ENCODE data around the gene GTF3C5. TPM values are rescaled to one million over a fixed set of nuclear protein-coding genes. Genes with fewer than 3 reads are reported as not detected.

GTF3C5 gene
- total and polyA plus RNA-seq, 10 of the 15 experiments (the other 5 are each of a cell fraction or from before 2014, with no cell fraction given), result 2.2 to 81.1 (median 68.7) TPM

DNA sequence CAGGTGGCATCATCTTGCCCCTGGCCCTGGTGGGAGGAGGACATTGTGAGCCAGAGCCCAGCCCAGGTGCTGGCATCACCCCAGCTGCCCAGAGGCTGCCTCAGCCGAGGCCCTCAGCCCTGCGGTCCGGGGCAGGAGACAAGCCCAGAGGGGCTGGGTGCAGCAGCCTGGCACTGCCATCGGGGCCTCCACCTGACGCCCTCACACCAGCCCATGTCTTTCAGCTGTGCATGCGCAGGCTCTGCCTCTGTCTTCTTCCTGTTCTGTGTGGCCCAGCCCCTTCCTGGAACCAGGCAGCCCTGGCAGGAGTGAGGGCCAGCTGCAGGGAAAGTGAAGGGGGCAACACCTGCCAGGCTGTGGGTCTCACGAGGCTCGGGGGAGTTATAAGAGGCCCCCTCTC lies 26.2 kb downstream of the GTF3C5 start:
- H3K4me1 ChIP-seq (ENCODE audit: control insufficient read depth, insufficient read depth, low read length), result peaks cover 27% of the 10 kb centered on the region
- FAIRE-seq (no peak), DNase-seq (ENCODE audit: low read depth, low spot score) (no peak), ATAC-seq (no peak)
- no TSS peak for BruUV-seq (replicated peaks)
- CTCF ChIA-PET, result interaction anchor here (2.1 kb wide), 1 partner anchor 35 kb away, joined by 4 read pairs; no protein-coding TSS in a partner anchor
- POLR2A ChIA-PET, result no interaction called here
- no peaks in the 10 kb centered on the region for H4K20me1 ChIP-seq (ENCODE audit: control insufficient read depth, insufficient read depth)
- intact Hi-C loops (cut with micrococcal nuclease; ENCODE audit: unreplicated experiment), result no loop called here
- H2AFZ ChIP-seq (ENCODE audit: control insufficient read depth, low read depth, low read length), result no peak overlapping the region
- no peak overlapping the region for H3K27ac ChIP-seq (ENCODE audit: control insufficient read depth, insufficient read depth)
- peaks cover 10 to 26% of the 10 kb centered on the region in 2 experiments; a peak in 3 of 4 replicates for H3K36me3 ChIP-seq (ENCODE audit: control insufficient read depth in 2 of 2, insufficient read depth in 2 of 2, low read length in 1 of 2)
- H3K9me3 ChIP-seq (replicated peaks; ENCODE audit: control insufficient read depth, insufficient read depth, low read length), result no peaks in the 10 kb centered on the region
- no peaks in the 10 kb centered on the region for H3K27me3 ChIP-seq (replicated peaks in 1 of 2; ENCODE audit: control insufficient read depth in 2 of 2, insufficient read depth in 2 of 2, low read length in 1 of 2)
- no peak for TF ChIP-seq SMAD5 (IDR thresholded peaks at IDR 0.05; ENCODE audit: low read depth)
- no peak for TF ChIP-seq STAT3 (IDR thresholded peaks at IDR 0.05; ENCODE audit: low read depth, low read length)
- no peak for TF ChIP-seq CREB1 (IDR thresholded peaks at IDR 0.05; ENCODE audit: low read depth)
- TF ChIP-seq NR2F1 (conservative IDR thresholded peaks at IDR 0.05), result no peak
- no peak for TF ChIP-seq RELA (IDR thresholded peaks at IDR 0.05; ENCODE audit: borderline replicate concordance, partially characterized antibody)
- no peak for TF ChIP-seq PAX8 (IDR thresholded peaks at IDR 0.05)
- RAD21 ChIA-PET (ENCODE audit: unreplicated experiment), result no interaction called here
- 64% methylated on average over 8 of the region's 8 CpGs for WGBS (ENCODE audit: insufficient coverage, insufficient replicate concordance, low lambda C conversion rate, missing lambda C conversion rate)
- no peak overlapping the region for H3K9ac ChIP-seq (ENCODE audit: control insufficient read depth, insufficient read depth, low read length)
- no peaks in the 10 kb centered on the region for H3K79me2 ChIP-seq (ENCODE audit: control insufficient read depth, insufficient read depth, low read length)
- H3K4me2 ChIP-seq (ENCODE audit: control insufficient read depth, insufficient read depth), result no peak overlapping the region
- H3K4me3 ChIP-seq, result no peak overlapping the region
- SMC1A ChIA-PET (ENCODE audit: uncharacterized antibody, unreplicated experiment), result no interaction called here
- in situ Hi-C loops (cut with MboI), result no loop called here

DNA sequence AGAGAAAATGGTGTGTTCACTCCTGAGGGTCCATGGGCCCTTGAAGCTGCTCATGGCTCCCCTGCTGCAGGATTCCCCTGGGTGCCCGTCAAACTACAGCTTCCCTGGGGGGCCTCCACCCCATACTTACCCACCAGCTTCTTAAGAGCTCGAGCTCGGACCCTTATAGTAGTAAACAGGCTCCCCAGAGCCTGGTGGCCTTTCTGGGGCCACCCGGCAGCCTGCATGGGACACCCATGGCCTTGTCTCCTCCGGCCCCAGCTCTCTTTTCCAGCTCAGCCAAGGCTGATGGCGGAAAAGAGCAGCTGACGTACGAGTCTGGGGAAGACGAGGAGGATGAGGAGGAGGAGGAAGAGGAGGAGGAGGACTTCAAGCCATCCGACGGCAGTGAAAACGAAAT lies 26.8 kb downstream of the GTF3C5 start:
- no TSS peak for BruUV-seq (replicated peaks)
- ChIA-PET POLR2A (no interaction called here), SMC1A (ENCODE audit: uncharacterized antibody, unreplicated experiment) (interaction anchor here (0.8 kb wide), 1 partner anchor 45 kb away, joined by 3 read pairs; no protein-coding TSS in a partner anchor), CTCF (no interaction called here), RAD21 (ENCODE audit: unreplicated experiment) (no interaction called here)
- H3K27me3 ChIP-seq (replicated peaks in 1 of 2; ENCODE audit: control insufficient read depth in 2 of 2, insufficient read depth in 2 of 2, low read length in 1 of 2), result no peaks in the 10 kb centered on the region
- in situ Hi-C loops (cut with MboI), result no loop called here
- peaks cover 10 to 23% of the 10 kb centered on the region in 2 experiments; a peak in 3 of 4 replicates for H3K36me3 ChIP-seq (ENCODE audit: control insufficient read depth in 2 of 2, insufficient read depth in 2 of 2, low read length in 1 of 2)
- peaks cover 27% of the 10 kb centered on the region for H3K4me1 ChIP-seq (ENCODE audit: control insufficient read depth, insufficient read depth, low read length)
- WGBS (ENCODE audit: insufficient coverage, insufficient replicate concordance, low lambda C conversion rate, missing lambda C conversion rate), result 98% methylated on average over 12 of the region's 12 CpGs
- DNase-seq (ENCODE audit: low read depth, low spot score) (no peak), FAIRE-seq (no peak), ATAC-seq (no peak)
- H3K9ac ChIP-seq (ENCODE audit: control insufficient read depth, insufficient read depth, low read length), result no peak overlapping the region
- no peaks in the 10 kb centered on the region for H3K9me3 ChIP-seq (replicated peaks; ENCODE audit: control insufficient read depth, insufficient read depth, low read length)
- intact Hi-C loops (cut with micrococcal nuclease; ENCODE audit: unreplicated experiment), result no loop called here
- no peak overlapping the region for H2AFZ ChIP-seq (ENCODE audit: control insufficient read depth, low read depth, low read length)
- H3K4me3 ChIP-seq, result no peak overlapping the region
- TF ChIP-seq BCL11A (IDR thresholded peaks at IDR 0.05; ENCODE audit: low read depth, low read length) (no peak), ZNF274 (IDR thresholded peaks at IDR 0.05; ENCODE audit: insufficient read depth, insufficient read length) (no peak), NBN (IDR thresholded peaks at IDR 0.05) (no peak), HDGF (IDR thresholded peaks at IDR 0.05) (no peak), MTA2 (IDR thresholded peaks at IDR 0.05; ENCODE audit: low read depth) (no peak), SP1 (IDR thresholded peaks at IDR 0.05; ENCODE audit: low read depth, low read length) (no peak)
- TF ChIP-seq, protein P1, sequence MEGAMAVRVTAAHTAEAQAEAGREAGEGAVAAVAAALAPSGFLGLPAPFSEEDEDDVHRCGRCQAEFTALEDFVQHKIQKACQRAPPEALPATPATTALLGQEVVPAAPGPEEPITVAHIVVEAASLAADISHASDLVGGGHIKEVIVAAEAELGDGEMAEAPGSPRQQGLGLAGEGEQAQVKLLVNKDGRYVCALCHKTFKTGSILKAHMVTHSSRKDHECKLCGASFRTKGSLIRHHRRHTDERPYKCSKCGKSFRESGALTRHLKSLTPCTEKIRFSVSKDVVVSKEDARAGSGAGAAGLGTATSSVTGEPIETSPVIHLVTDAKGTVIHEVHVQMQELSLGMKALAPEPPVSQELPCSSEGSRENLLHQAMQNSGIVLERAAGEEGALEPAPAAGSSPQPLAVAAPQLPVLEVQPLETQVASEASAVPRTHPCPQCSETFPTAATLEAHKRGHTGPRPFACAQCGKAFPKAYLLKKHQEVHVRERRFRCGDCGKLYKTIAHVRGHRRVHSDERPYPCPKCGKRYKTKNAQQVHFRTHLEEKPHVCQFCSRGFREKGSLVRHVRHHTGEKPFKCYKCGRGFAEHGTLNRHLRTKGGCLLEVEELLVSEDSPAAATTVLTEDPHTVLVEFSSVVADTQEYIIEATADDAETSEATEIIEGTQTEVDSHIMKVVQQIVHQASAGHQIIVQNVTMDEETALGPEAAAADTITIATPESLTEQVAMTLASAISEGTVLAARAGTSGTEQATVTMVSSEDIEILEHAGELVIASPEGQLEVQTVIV (IDR thresholded peaks at IDR 0.05; ENCODE audit: borderline replicate concordance, partially characterized antibody), result no peak
- TF ChIP-seq, protein P2, sequence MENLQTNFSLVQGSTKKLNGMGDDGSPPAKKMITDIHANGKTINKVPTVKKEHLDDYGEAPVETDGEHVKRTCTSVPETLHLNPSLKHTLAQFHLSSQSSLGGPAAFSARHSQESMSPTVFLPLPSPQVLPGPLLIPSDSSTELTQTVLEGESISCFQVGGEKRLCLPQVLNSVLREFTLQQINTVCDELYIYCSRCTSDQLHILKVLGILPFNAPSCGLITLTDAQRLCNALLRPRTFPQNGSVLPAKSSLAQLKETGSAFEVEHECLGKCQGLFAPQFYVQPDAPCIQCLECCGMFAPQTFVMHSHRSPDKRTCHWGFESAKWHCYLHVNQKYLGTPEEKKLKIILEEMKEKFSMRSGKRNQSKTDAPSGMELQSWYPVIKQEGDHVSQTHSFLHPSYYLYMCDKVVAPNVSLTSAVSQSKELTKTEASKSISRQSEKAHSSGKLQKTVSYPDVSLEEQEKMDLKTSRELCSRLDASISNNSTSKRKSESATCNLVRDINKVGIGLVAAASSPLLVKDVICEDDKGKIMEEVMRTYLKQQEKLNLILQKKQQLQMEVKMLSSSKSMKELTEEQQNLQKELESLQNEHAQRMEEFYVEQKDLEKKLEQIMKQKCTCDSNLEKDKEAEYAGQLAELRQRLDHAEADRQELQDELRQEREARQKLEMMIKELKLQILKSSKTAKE (IDR thresholded peaks at IDR 0.05; ENCODE audit: low read depth, poor library complexity, severe bottlenecking), result no peak
- TF ChIP-seq, protein P3, sequence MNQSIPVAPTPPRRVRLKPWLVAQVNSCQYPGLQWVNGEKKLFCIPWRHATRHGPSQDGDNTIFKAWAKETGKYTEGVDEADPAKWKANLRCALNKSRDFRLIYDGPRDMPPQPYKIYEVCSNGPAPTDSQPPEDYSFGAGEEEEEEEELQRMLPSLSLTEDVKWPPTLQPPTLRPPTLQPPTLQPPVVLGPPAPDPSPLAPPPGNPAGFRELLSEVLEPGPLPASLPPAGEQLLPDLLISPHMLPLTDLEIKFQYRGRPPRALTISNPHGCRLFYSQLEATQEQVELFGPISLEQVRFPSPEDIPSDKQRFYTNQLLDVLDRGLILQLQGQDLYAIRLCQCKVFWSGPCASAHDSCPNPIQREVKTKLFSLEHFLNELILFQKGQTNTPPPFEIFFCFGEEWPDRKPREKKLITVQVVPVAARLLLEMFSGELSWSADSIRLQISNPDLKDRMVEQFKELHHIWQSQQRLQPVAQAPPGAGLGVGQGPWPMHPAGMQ (IDR thresholded peaks at IDR 0.05; ENCODE audit: borderline replicate concordance), result no peak
- no peak overlapping the region for H3K4me2 ChIP-seq (ENCODE audit: control insufficient read depth, insufficient read depth)
- no peaks in the 10 kb centered on the region for H4K20me1 ChIP-seq (ENCODE audit: control insufficient read depth, insufficient read depth)
- H3K27ac ChIP-seq (ENCODE audit: control insufficient read depth, insufficient read depth), result no peak overlapping the region
- no peaks in the 10 kb centered on the region for H3K79me2 ChIP-seq (ENCODE audit: control insufficient read depth, insufficient read depth, low read length)
